A673 (cell line): ENCODE data around the gene ZSCAN4. TPM values are rescaled to one million over a fixed set of nuclear protein-coding genes. Genes with fewer than 3 reads are reported as not detected.

Source experiments
- BruUV-seq: library from RNA; stranded (reverse); fragments of 400-500 nt; replicated peaks from 2 replicates; lab custom pipeline; 2021; lab: Mats Ljungman, UMichigan
- CTCF ChIA-PET: fragments of 300-600 bp; sonication (Branson Sonifier 250); formaldehyde crosslinking; loops from one replicate; lab custom pipeline; 2022; ENCODE audit warnings: antibody characterized with exemption; lab: Charles Lee
- POLR2A ChIA-PET: fragments of 300-600 bp; sonication (Branson Sonifier 250); formaldehyde crosslinking; loops from one replicate; lab custom pipeline; 2022; ENCODE audit warnings: antibody characterized with exemption; ENCODE audit not compliant: low non-redundant PET; lab: Charles Lee
- DNase-seq: peaks from one replicate; pipeline ENCODE4 v3.0.0-alpha.2; 2015; ENCODE audit warnings: low spot score
- H3K27ac ChIP-seq: fragments of 200-600 bp; sonication (generic); 2 replicates; pipeline ENCODE4 v1.5.1; 2016; ENCODE audit warnings: mixed run types, low read depth, mild to moderate bottlenecking, mixed read lengths, antibody characterized with exemption, low read length; ENCODE audit not compliant: poor library complexity, severe bottlenecking
- H3K27me3 ChIP-seq: fragments of 200-600 bp; sonication (generic); replicated peaks from 2 replicates; pipeline ENCODE4 v1.6.1; 2017; ENCODE audit warnings: mixed run types, low read depth, mild to moderate bottlenecking, mixed read lengths, antibody characterized with exemption, low read length; ENCODE audit not compliant: insufficient read depth, poor library complexity
- H3K36me3 ChIP-seq: fragments of 200-600 bp; sonication (generic); 2 replicates; pipeline ENCODE4 v1.6.1; 2016; ENCODE audit warnings: mixed run types, mild to moderate bottlenecking, mixed read lengths, antibody characterized with exemption, low read length; ENCODE audit not compliant: insufficient read depth, poor library complexity, severe bottlenecking
- H3K4me1 ChIP-seq: fragments of 200-600 bp; sonication (generic); 2 replicates; pipeline ENCODE4 v1.6.1; 2017; ENCODE audit warnings: mixed run types, mild to moderate bottlenecking, mixed read lengths, antibody characterized with exemption, low read length; ENCODE audit not compliant: insufficient read depth, poor library complexity, severe bottlenecking
- H3K4me3 ChIP-seq: fragments of 200-600 bp; sonication (generic); 2 replicates; pipeline ENCODE4 v1.5.1; 2016; ENCODE audit warnings: low read depth, mixed run types, mild to moderate bottlenecking, mixed read lengths, low read length; ENCODE audit not compliant: poor library complexity, severe bottlenecking
- H3K9me3 ChIP-seq: fragments of 200-600 bp; sonication (generic); 2 replicates; pipeline ENCODE4 v1.6.1; 2016; ENCODE audit warnings: mixed run types, low read depth, mild to moderate bottlenecking, mixed read lengths, antibody characterized with exemption, low read length; ENCODE audit not compliant: poor library complexity, severe bottlenecking
- CTCF ChIP-seq: fragments of 300-800, 200-600 bp; sonication (generic); conservative IDR thresholded peaks from 2 replicates; pipeline ENCODE4 v1.5.1; 2017; ENCODE audit warnings: low read depth, mild to moderate bottlenecking, antibody characterized with exemption, low read length, moderate library complexity, mixed read lengths
- EZH2 ChIP-seq: fragments of 200-600 bp; sonication (generic); IDR thresholded peaks from 2 replicates; pipeline ENCODE4 v1.6.1; 2017; ENCODE audit warnings: borderline replicate concordance, low read depth, mild to moderate bottlenecking, mixed read lengths, antibody characterized with exemption, low read length; ENCODE audit not compliant: poor library complexity, severe bottlenecking
- intact Hi-C: fragments of 100-400 bp; cut with micrococcal nuclease; formaldehyde crosslinking; loops from one replicate; pipeline ENCODE4 v1.10.0; 2022; ENCODE audit not compliant: unreplicated experiment
- total RNA-seq: library from RNA; stranded (reverse); gene quantifications from 2 replicates; pipeline ENCODE4 v1.2.3, GENCODE V29; 2021

ZSCAN4 gene
- total RNA-seq, 1 experiment from 2014 or later = not detected

- ChIA-PET CTCF (no interaction called here), POLR2A (no interaction called here)
- Histone ChIP-seq H3K36me3 (peaks cover 28% of the 10 kb centered on the region), H3K27me3 (no peaks in the 10 kb centered on the region), H3K9me3 (peaks cover 50% of the 10 kb centered on the region), H3K4me3 (no peak overlapping the region), H3K27ac (no peak overlapping the region), H3K4me1 (no peaks in the 10 kb centered on the region)
- intact Hi-C loops = no loop called here
- TF ChIP-seq CTCF (no peak), EZH2 (no peak)
- no peak for DNase-seq
- BruUV-seq = no TSS peak
These were observed 27.0 kb upstream of the ZSCAN4 start for GRCh38 chr19:57641715-57642234.

- Histone ChIP-seq H3K9me3 (peaks cover 43% of the 10 kb centered on the region), H3K4me3 (no peak overlapping the region), H3K27me3 (no peaks in the 10 kb centered on the region), H3K27ac (no peak overlapping the region), H3K4me1 (no peaks in the 10 kb centered on the region), H3K36me3 (peaks cover 28% of the 10 kb centered on the region)
- no peak for DNase-seq
- intact Hi-C loops = no loop called here
- no TSS peak for BruUV-seq
- POLR2A ChIA-PET = no interaction called here
- CTCF ChIA-PET = no interaction called here
- TF ChIP-seq CTCF (no peak), EZH2 (no peak)
These were observed 26.2 kb upstream of the ZSCAN4 start for GRCh38 chr19:57642396-57643046.

- Histone ChIP-seq H3K27me3 (no peaks in the 10 kb centered on the region), H3K9me3 (peaks cover 33% of the 10 kb centered on the region), H3K4me1 (no peaks in the 10 kb centered on the region), H3K36me3 (peaks cover 28% of the 10 kb centered on the region), H3K4me3 (no peak overlapping the region), H3K27ac (no peak overlapping the region)
- intact Hi-C loops = no loop called here
- no peak for DNase-seq
- CTCF ChIA-PET = no interaction called here
- BruUV-seq = no TSS peak
- POLR2A ChIA-PET = no interaction called here
- no peak for TF ChIP-seq CTCF
- no peak for TF ChIP-seq EZH2
These were observed 25.0 kb upstream of the ZSCAN4 start for GRCh38 chr19:57643734-57644133.
